GM23338 (cell line): ENCODE measurements around the gene GRK7. TPM values are rescaled to one million over a fixed set of nuclear protein-coding genes. Genes with fewer than 3 reads are reported as not detected.

Source experiments
- ATAC-seq: fragments of 200-7000 bp; cut with Tn5 transposase; 3 replicates; pipeline ENCODE4 v1.9.1; 2020
- DNase-seq: peaks from one replicate; pipeline ENCODE4 v3.0.0-alpha.2; 2015; ENCODE audit warnings: low spot score
- H2AFZ ChIP-seq: fragments of 200-600 bp; sonication (generic); 2 replicates; pipeline ENCODE4 v1.8.0; 2016; ENCODE audit warnings: antibody characterized with exemption, mild to moderate bottlenecking, moderate library complexity
- H3F3A ChIP-seq: fragments of 200-600 bp; sonication (generic); replicated peaks from 2 replicates; pipeline ENCODE4 v1.8.0; 2017; ENCODE audit warnings: antibody characterized with exemption, mixed run types, low read depth
- H3K27ac ChIP-seq: fragments of 200-600 bp; sonication (generic); 2 replicates; pipeline ENCODE4 v1.6.1; 2016; ENCODE audit warnings: low read depth
- H3K27me3 ChIP-seq: fragments of 200-600 bp; sonication (generic); 2 replicates; pipeline ENCODE4 v1.8.0; 2016; ENCODE audit warnings: mild to moderate bottlenecking, mixed run types, moderate library complexity; ENCODE audit not compliant: insufficient read depth
- H3K36me3 ChIP-seq: fragments of 200-600 bp; sonication (generic); 2 replicates; pipeline ENCODE4 v1.8.0; 2016; ENCODE audit warnings: mild to moderate bottlenecking; ENCODE audit not compliant: insufficient read depth
- H3K4me1 ChIP-seq: fragments of 200-600 bp; sonication (generic); 2 replicates; pipeline ENCODE4 v1.8.0; 2016; ENCODE audit warnings: mild to moderate bottlenecking, moderate library complexity; ENCODE audit not compliant: insufficient read depth
- H3K4me2 ChIP-seq: fragments of 200-600 bp; sonication (generic); 2 replicates; pipeline ENCODE4 v1.7.1; 2017; ENCODE audit warnings: mixed run types
- H3K4me3 ChIP-seq: fragments of 200-600 bp; sonication (generic); 2 replicates; pipeline ENCODE4 v1.6.1; 2016; ENCODE audit warnings: mixed run types
- H3K79me2 ChIP-seq: fragments of 200-600 bp; sonication (generic); replicated peaks from 2 replicates; pipeline ENCODE4 v1.8.0; 2017; ENCODE audit warnings: mild to moderate bottlenecking; ENCODE audit not compliant: insufficient read depth
- H3K9me2 ChIP-seq: fragments of 200-600 bp; sonication (generic); 2 replicates; pipeline ENCODE4 v1.8.0; 2017; ENCODE audit not compliant: insufficient read depth
- H4K20me1 ChIP-seq: fragments of 200-600 bp; sonication (generic); replicated peaks from 2 replicates; pipeline ENCODE4 v1.8.0; 2017; ENCODE audit warnings: mild to moderate bottlenecking; ENCODE audit not compliant: insufficient read depth
- H3K27ac Mint-ChIP-seq: 2 replicates; pipeline ENCODE4 v1.8.0; 2020; ENCODE audit warnings: inconsistent platforms, mild to moderate bottlenecking, moderate library complexity, mixed read lengths
- H3K27me3 Mint-ChIP-seq: 3 replicates; pipeline ENCODE4 v1.8.0; 2022; ENCODE audit warnings: low read depth, mild to moderate bottlenecking, moderate library complexity, mixed read lengths, inconsistent platforms; ENCODE audit not compliant: insufficient read depth, poor library complexity
- H3K36me3 Mint-ChIP-seq: 3 replicates; pipeline ENCODE4 v1.8.0; 2021; ENCODE audit warnings: low read depth, mild to moderate bottlenecking, inconsistent platforms, moderate library complexity, mixed read lengths
- H3K4me1 Mint-ChIP-seq: 3 replicates; pipeline ENCODE4 v1.8.0; 2020; ENCODE audit warnings: mild to moderate bottlenecking, inconsistent platforms, mixed read lengths
- H3K4me3 Mint-ChIP-seq: 3 replicates; pipeline ENCODE4 v1.8.0; 2021; ENCODE audit warnings: moderate library complexity, mild to moderate bottlenecking, inconsistent platforms, mixed read lengths
- H3K9me3 Mint-ChIP-seq: 3 replicates; pipeline ENCODE4 v1.8.0; 2020; ENCODE audit warnings: moderate library complexity, mild to moderate bottlenecking, inconsistent platforms, mixed read lengths
- CREB1 ChIP-seq: fragments of 250-450 bp; sonication (Bioruptor Pico); IDR thresholded peaks from 2 replicates; pipeline ENCODE4 v1.5.0; 2020; ENCODE audit warnings: low read depth, mild to moderate bottlenecking, moderate library complexity
- EZH2 ChIP-seq: fragments of 200-600 bp; sonication (generic); IDR thresholded peaks from one replicate; pipeline ENCODE4 v1.8.0; 2017; ENCODE audit warnings: antibody characterized with exemption, mild to moderate bottlenecking, low read depth; ENCODE audit not compliant: unreplicated experiment
- JUNB ChIP-seq: IDR thresholded peaks from one replicate; pipeline ENCODE4 v1.6.1; 2016; ENCODE audit warnings: antibody characterized with exemption; ENCODE audit not compliant: unreplicated experiment
- POLR2AphosphoS5 ChIP-seq: IDR thresholded peaks from 2 replicates; pipeline ENCODE4 v1.6.1; 2016; ENCODE audit warnings: antibody characterized with exemption, low read depth
- ZNF114 ChIP-seq: fragments of 250-450 bp; sonication (Bioruptor Pico); IDR thresholded peaks from 2 replicates; pipeline ENCODE4 v1.5.0; 2020; ENCODE audit warnings: mild to moderate bottlenecking, moderate library complexity
- ZNF331 ChIP-seq: fragments of 250-450 bp; sonication (Bioruptor Pico); IDR thresholded peaks from 2 replicates; pipeline ENCODE4 v1.5.0; 2020; ENCODE audit warnings: low read depth, mild to moderate bottlenecking, moderate library complexity
- polyA plus RNA-seq: library from polyadenylated mRNA; unstranded; fragments of >200 nt; fragmentation: Nextera tagmentation; extraction: Ambion mirVana; gene quantifications from 2 replicates; pipeline ENCODE4 v1.2.1, GENCODE V29; 2016
- total RNA-seq: library from RNA; depleted of rRNA; stranded (reverse); fragments of >200 nt; shearing (Covaris generic); gene quantifications from 2 replicates; pipeline ENCODE4 v1.2.3, GENCODE V29; 2014
- TF ChIP-seq, protein P1 (sequence below): fragments of 250-450 bp; sonication (Bioruptor Pico); IDR thresholded peaks from 2 replicates; pipeline ENCODE4 v1.5.0; 2020; ENCODE audit warnings: mild to moderate bottlenecking, moderate library complexity
- TF ChIP-seq, protein P2 (sequence below), 2 experiments: fragments of 200-600 bp in 1 of 2; sonication (generic) in 1 of 2; conservative IDR thresholded peaks; 2 replicates each; pipeline versions ENCODE4 v1.5.1 to v1.6.1; 2016 to 2017; ENCODE audit warnings: antibody characterized with exemption in 2 of 2, low read depth in 2 of 2, mild to moderate bottlenecking in 2 of 2, moderate library complexity in 1 of 2
- TF ChIP-seq, protein P3 (sequence below): IDR thresholded peaks from one replicate; pipeline ENCODE4 v1.6.1; 2018; ENCODE audit warnings: antibody characterized with exemption; ENCODE audit not compliant: unreplicated experiment
- TF ChIP-seq, protein P4 (sequence below): IDR thresholded peaks from 2 replicates; pipeline ENCODE4 v1.6.1; 2016; ENCODE audit warnings: antibody characterized with exemption

Gene GRK7
- total and polyA plus RNA-seq, 2 experiments from 2014 or later = not detected

DNA sequence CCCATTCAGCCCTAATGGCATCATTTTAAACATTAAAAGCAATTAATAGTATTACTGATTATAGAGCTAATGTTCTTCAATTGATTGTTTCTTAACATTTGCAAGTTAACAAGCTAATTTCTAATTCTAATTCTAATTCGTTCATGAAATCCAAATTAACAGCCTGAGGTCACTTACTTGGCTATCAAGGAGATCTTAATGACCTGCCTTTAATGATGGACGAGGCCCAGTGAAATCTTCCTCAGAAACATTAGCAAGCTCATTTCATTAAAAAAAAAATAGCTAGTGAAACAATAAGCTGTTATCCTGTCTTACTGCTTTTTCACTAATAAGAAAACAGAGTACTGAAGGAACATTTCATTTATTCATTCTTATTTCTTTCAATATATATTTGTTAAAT lies 40.6 kb upstream of the GRK7 start (continued):
- TF ChIP-seq, protein P1, sequence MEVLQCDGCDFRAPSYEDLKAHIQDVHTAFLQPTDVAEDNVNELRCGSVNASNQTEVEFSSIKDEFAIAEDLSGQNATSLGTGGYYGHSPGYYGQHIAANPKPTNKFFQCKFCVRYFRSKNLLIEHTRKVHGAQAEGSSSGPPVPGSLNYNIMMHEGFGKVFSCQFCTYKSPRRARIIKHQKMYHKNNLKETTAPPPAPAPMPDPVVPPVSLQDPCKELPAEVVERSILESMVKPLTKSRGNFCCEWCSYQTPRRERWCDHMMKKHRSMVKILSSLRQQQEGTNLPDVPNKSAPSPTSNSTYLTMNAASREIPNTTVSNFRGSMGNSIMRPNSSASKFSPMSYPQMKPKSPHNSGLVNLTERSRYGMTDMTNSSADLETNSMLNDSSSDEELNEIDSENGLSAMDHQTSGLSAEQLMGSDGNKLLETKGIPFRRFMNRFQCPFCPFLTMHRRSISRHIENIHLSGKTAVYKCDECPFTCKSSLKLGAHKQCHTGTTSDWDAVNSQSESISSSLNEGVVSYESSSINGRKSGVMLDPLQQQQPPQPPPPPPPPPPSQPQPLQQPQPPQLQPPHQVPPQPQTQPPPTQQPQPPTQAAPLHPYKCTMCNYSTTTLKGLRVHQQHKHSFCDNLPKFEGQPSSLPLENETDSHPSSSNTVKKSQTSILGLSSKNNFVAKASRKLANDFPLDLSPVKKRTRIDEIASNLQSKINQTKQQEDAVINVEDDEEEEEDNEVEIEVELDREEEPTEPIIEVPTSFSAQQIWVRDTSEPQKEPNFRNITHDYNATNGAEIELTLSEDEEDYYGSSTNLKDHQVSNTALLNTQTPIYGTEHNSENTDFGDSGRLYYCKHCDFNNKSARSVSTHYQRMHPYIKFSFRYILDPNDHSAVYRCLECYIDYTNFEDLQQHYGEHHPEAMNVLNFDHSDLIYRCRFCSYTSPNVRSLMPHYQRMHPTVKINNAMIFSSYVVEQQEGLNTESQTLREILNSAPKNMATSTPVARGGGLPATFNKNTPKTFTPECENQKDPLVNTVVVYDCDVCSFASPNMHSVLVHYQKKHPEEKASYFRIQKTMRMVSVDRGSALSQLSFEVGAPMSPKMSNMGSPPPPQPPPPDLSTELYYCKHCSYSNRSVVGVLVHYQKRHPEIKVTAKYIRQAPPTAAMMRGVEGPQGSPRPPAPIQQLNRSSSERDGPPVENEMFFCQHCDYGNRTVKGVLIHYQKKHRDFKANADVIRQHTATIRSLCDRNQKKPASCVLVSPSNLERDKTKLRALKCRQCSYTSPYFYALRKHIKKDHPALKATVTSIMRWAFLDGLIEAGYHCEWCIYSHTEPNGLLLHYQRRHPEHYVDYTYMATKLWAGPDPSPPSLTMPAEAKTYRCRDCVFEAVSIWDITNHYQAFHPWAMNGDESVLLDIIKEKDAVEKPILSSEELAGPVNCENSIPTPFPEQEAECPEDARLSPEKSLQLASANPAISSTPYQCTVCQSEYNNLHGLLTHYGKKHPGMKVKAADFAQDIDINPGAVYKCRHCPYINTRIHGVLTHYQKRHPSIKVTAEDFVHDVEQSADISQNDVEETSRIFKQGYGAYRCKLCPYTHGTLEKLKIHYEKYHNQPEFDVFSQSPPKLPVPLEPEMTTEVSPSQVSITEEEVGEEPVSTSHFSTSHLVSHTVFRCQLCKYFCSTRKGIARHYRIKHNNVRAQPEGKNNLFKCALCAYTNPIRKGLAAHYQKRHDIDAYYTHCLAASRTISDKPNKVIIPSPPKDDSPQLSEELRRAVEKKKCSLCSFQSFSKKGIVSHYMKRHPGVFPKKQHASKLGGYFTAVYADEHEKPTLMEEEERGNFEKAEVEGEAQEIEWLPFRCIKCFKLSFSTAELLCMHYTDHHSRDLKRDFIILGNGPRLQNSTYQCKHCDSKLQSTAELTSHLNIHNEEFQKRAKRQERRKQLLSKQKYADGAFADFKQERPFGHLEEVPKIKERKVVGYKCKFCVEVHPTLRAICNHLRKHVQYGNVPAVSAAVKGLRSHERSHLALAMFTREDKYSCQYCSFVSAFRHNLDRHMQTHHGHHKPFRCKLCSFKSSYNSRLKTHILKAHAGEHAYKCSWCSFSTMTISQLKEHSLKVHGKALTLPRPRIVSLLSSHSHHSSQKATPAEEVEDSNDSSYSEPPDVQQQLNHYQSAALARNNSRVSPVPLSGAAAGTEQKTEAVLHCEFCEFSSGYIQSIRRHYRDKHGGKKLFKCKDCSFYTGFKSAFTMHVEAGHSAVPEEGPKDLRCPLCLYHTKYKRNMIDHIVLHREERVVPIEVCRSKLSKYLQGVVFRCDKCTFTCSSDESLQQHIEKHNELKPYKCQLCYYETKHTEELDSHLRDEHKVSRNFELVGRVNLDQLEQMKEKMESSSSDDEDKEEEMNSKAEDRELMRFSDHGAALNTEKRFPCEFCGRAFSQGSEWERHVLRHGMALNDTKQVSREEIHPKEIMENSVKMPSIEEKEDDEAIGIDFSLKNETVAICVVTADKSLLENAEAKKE (CRISPR knock-in tag) = no peak
- TF ChIP-seq, protein P2, sequence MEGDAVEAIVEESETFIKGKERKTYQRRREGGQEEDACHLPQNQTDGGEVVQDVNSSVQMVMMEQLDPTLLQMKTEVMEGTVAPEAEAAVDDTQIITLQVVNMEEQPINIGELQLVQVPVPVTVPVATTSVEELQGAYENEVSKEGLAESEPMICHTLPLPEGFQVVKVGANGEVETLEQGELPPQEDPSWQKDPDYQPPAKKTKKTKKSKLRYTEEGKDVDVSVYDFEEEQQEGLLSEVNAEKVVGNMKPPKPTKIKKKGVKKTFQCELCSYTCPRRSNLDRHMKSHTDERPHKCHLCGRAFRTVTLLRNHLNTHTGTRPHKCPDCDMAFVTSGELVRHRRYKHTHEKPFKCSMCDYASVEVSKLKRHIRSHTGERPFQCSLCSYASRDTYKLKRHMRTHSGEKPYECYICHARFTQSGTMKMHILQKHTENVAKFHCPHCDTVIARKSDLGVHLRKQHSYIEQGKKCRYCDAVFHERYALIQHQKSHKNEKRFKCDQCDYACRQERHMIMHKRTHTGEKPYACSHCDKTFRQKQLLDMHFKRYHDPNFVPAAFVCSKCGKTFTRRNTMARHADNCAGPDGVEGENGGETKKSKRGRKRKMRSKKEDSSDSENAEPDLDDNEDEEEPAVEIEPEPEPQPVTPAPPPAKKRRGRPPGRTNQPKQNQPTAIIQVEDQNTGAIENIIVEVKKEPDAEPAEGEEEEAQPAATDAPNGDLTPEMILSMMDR (conservative IDR thresholded peaks at IDR 0.05; ENCODE audit: low read depth in 2 of 2) = no peak
- TF ChIP-seq JUNB = no peak

DNA sequence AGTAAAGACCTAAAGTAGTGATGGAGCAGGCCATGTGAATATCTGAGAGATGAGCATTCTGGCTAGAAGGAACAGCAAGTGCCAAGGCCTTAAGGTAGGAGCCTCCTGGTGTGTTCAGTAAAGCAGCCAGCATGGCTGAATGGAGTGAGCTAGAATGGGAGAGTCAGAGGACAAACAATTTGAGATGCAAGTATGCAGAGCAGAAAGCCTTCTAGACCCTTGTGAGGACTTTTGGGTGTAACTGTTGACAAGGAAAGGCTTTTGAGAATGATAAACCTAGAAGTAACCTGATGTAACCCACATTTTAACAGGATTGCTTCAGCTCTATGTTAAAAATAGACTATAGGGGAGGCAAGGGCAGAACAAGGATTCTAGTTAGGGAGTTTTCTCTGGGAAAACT lies 40.0 kb upstream of the GRK7 start:
- H3K79me2 ChIP-seq = no peaks in the 10 kb centered on the region
- Mint-ChIP-seq H3K4me1 (peaks cover 2% of the 10 kb centered on the region; the same call in 2 of the 3 replicates), H3K27ac (no peak overlapping the region), H3K4me3 (no peak overlapping the region), H3K36me3 (no peaks in the 10 kb centered on the region), H3K9me3 (no peaks in the 10 kb centered on the region; the same call in 2 of the 3 replicates), H3K27me3 (no peaks in the 10 kb centered on the region)
- H3K4me3 ChIP-seq = no peak overlapping the region
- H3K36me3 ChIP-seq = no peaks in the 10 kb centered on the region
- no peak for ATAC-seq
- no peak overlapping the region for H3K27ac ChIP-seq
- H3F3A ChIP-seq = no peaks in the 10 kb centered on the region
- H3K9me2 ChIP-seq = no peaks in the 10 kb centered on the region
- no peak for DNase-seq
- no peaks in the 10 kb centered on the region for H4K20me1 ChIP-seq
- H2AFZ ChIP-seq = no peak overlapping the region
- H3K4me1 ChIP-seq = 0 out of 2 replicates have a peak, but pooled peaks cover 7% of the 10 kb centered on the region
- H3K4me2 ChIP-seq = no peak overlapping the region
- no peaks in the 10 kb centered on the region for H3K27me3 ChIP-seq
- no peak for TF ChIP-seq POLR2AphosphoS5
- no peak for TF ChIP-seq JUNB
- TF ChIP-seq, protein P3, sequence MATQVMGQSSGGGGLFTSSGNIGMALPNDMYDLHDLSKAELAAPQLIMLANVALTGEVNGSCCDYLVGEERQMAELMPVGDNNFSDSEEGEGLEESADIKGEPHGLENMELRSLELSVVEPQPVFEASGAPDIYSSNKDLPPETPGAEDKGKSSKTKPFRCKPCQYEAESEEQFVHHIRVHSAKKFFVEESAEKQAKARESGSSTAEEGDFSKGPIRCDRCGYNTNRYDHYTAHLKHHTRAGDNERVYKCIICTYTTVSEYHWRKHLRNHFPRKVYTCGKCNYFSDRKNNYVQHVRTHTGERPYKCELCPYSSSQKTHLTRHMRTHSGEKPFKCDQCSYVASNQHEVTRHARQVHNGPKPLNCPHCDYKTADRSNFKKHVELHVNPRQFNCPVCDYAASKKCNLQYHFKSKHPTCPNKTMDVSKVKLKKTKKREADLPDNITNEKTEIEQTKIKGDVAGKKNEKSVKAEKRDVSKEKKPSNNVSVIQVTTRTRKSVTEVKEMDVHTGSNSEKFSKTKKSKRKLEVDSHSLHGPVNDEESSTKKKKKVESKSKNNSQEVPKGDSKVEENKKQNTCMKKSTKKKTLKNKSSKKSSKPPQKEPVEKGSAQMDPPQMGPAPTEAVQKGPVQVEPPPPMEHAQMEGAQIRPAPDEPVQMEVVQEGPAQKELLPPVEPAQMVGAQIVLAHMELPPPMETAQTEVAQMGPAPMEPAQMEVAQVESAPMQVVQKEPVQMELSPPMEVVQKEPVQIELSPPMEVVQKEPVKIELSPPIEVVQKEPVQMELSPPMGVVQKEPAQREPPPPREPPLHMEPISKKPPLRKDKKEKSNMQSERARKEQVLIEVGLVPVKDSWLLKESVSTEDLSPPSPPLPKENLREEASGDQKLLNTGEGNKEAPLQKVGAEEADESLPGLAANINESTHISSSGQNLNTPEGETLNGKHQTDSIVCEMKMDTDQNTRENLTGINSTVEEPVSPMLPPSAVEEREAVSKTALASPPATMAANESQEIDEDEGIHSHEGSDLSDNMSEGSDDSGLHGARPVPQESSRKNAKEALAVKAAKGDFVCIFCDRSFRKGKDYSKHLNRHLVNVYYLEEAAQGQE = no peak
- no peak for TF ChIP-seq ZNF114 (CRISPR knock-in tag)
- TF ChIP-seq, protein P2 (conservative IDR thresholded peaks at IDR 0.05; ENCODE audit: low read depth in 2 of 2) = no peak
- TF ChIP-seq, protein P4, sequence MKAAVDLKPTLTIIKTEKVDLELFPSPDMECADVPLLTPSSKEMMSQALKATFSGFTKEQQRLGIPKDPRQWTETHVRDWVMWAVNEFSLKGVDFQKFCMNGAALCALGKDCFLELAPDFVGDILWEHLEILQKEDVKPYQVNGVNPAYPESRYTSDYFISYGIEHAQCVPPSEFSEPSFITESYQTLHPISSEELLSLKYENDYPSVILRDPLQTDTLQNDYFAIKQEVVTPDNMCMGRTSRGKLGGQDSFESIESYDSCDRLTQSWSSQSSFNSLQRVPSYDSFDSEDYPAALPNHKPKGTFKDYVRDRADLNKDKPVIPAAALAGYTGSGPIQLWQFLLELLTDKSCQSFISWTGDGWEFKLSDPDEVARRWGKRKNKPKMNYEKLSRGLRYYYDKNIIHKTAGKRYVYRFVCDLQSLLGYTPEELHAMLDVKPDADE = no peak
- TF ChIP-seq CREB1 = no peak
- TF ChIP-seq EZH2 = no peak
- TF ChIP-seq ZNF331 (CRISPR knock-in tag) = no peak
